GM21619 (cell line): ENCODE data around the gene PTPRN2.

Experiments
- ATAC-seq: cut with Tn5 transposase; IDR thresholded peaks from one replicate; pipeline ENCODE4 v1.9.1; 2021; ENCODE audit not compliant: unreplicated experiment

The PTPRN2 gene

DNA sequence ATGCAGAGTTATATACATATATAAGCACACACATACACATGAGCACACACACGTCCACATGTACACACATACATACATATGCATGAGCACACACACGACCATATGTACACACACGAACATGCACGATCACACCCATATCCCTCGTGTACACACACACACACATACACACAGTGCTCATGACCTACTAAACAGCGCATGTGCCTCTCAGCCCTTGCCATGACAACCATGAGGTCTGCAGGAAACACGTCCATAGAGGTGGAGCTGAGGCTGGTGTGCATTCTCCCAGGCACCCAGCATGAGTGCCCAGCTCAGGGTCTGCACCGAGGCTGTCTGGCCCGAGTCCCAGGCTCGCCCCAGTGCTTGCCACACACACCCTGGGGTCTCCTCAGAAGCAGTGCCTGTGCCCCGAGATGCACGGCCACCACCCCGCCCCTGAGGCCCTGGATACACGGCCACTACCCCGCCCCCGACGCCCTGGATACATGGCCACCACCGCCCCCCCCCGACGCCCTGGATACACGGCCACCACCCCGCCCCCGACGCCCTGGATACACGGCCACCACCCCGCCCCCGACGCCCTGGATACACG, 721.2 kb downstream of the PTPRN2 start:
- no peak for ATAC-seq

DNA sequence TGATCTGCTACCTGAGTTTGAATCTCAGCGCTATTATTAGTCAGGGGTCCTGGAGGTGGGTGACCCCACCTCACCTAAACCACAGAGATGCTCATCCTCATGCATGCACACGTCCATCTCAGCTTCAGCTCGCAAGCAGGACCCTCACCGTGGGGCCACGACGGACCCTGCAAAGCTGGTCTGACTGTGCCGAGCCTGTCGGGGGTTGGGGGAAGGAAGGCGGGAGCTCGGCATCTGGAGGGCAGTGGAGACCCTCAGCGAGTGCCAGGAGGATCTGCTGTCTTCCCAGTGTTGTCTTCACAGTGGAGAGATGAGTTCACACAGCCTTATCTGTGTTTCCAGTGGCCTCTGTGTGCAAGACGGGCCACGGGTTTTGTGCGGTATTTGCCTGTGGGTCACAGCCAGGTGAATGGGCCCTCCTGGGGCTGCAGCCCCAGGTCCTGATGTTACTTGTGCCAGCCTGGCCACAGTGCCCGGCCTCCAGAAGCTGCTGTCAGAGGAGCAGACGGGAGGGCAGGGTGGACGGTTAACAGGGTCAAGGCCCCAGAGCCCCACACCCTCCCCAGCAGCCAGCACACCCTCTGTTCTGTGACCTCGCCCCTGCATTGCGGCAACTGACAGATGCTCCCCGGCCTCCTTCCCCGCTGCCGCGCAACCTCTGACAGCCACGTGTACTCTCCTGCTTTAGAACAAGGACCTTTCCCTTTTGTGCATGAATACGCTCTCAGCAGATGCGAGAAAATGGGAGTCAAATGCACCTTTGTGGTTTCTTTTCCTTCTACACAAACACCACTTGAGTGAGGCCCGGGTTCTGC, 722.1 kb downstream of the PTPRN2 start:
- ATAC-seq: no peak

DNA sequence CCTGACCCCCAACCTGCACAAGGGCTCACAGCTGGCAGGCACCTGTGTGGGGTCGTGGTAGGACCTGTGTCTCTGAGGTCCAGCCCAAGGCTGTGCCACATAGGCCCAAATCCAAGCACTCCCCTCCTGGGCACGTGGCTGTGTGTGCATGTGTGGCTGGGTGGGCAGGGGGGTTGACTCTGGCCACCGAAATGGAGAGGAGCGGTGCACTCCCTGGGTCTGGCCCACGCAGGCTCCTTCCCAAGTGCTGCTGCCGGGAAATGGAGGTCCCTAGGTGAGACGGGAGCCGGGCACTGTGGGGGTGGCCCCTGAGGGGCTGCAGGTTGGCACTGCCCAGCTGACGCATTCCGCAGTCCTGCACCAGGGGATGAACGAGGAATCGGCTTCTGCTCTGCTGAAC, 722.7 kb downstream of the PTPRN2 start:
- ATAC-seq: no peak

DNA sequence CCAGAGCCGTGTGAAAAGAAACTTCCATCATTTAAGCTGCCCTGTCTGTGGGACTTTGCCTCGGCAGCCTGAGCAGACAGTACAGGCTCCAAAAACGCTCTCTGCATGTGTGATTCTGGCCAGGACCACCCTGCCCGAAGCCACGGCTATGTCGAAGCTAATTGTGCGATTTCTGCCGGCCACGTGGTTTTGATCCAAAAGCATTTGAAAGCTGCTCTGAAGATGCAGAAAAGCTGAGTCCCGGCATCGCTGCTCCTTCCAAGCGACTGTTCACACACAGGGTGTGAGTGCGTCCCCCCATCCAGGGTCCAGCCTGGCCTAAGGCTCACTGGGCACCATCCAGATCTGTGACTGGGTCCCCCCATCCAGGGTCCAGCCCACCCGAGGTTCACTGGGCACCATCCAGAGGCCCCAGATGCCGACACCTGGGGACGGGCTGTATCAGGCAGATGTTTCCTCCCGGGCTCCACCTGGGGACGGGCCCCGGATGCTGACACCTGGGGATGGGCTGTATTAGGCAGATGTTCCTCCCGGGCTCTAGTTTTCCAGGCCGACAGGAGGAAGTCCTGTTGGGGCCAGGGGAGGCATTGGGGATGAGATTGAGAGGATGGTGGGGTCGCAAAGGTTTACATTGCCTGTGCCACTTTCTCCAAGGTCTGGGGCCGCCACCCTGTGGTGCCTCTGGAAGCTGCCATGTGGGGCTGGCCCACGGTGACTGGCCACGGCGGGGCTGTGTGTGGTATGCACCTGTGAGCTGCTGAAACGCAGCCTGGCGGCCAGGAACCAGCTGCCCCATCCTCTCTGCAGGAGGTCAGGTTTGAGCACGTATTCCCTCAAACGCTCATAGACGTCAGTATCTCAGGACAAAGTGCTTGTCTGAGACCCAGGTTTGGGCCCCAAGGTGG, 723.5 kb downstream of the PTPRN2 start:
- no peak for ATAC-seq

DNA sequence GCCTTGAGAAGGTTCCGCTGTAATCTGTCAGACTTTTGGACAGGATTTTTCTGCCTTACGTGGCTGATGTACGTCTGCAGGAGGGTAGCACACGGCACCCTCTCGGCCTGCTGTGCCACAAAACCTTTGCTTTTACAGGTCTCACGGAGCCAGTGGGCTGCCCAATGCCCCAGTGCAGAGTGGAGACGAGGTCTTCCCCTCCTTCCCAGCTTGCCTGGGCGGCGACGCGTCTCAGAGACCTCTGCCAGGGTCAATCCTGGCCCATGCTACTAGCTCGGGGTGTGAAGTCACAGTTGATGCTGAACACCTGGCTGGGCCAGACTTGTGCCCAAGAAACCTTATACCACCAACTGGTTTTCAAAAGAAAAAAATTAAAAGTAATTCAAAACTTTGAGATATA, 724.4 kb downstream of the PTPRN2 start:
- ATAC-seq: no peak

DNA sequence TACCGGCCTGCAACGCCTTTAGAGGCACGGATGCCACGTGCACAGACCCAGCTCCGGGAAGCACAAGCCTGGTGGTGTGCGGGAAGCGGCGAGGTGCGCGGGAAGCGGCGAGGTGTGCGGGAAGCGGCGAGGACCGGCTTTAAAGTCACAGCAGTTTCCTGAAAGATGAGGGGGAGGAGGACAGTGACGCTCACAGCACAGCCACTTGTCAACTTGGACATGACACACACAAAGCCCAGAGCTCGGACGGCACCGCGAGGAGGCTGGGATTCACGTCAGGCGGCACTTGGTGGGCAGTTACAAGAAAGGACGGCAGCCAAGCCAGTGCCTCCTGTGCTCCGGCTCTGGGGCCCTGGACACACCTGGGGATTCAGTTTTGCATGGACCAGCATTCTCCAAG, 724.9 kb downstream of the PTPRN2 start:
- ATAC-seq: no peak

DNA sequence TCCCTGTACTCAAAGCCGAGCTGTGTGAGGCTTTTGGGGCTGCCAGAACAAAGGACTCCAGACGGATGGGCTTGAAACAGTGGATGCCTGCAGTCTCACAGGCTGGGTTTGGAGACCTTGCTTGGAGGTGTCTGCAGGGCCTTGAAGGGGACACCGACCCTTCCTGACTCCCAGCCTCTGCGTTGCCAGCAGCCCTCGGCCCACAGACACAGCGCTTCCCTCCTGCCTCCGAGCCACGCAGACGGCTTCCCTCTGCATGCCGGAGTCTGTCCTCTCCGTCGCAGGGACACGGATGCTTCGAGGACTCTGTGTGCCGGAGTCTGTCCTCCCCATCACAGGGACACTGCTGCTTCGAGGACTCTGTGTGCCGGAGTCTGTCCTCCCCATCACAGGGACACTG, 726.1 kb downstream of the PTPRN2 start:
- ATAC-seq: no peak

DNA sequence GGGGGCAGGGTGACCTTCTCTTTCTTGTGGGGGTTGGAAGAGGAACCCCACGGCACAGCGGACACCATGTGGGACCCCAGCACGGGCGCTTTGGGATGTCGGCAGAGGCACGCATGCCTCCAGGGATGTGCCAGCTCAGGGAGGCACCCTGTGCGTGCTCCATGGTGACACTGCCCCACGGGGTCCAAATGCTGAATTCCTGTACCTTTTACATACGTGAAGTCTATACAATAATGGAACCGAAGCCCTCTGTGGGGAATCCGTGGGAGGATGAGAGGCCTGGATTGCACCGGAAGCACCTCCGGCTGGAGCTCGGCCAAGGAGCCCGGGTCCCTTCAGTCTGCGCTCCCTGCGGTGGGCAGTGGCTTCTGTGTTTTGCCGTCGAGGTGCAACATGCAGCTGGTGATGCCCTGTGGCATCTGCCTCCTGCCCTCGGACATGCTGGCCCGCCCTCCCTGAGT, 726.6 kb downstream of the PTPRN2 start:
- no peak for ATAC-seq

DNA sequence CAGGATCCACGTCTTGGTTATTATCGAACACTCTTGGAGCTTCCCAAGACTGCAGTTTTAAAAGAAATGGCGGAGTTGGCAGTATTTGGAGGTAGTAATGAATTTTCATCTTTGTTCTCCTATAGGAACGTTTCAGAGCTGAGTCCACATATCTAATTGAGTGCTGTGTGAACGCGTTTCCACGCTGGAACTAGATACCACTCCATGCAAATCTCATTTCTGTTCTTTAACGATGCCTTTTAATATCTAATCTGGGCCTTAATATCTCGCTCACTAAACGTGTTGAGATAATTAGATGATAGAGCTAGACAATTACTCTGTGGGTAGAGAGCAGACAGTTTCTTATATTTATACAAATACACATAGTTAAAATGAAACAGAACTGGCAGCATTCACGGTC, 727.2 kb downstream of the PTPRN2 start:
- ATAC-seq: no peak

DNA sequence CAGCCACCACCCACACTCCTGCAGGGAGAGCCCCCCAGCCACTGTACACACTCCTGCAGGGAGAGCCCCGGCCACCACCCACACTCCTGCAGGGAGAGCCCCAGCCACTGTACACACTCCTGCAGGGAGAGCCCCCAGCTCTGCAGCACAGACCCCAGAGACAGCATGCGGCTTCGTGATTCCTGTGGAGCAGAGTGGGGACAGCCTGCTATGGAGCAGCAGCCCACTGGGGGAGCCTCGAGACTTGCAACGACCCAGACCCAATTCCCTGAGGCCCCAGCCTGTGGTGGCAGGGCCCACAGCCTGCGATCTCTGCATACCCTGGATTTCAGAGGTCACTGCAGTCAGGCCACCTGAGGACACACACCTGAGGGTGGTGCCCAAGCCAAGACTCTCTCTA, 727.7 kb downstream of the PTPRN2 start:
- ATAC-seq: no peak

DNA sequence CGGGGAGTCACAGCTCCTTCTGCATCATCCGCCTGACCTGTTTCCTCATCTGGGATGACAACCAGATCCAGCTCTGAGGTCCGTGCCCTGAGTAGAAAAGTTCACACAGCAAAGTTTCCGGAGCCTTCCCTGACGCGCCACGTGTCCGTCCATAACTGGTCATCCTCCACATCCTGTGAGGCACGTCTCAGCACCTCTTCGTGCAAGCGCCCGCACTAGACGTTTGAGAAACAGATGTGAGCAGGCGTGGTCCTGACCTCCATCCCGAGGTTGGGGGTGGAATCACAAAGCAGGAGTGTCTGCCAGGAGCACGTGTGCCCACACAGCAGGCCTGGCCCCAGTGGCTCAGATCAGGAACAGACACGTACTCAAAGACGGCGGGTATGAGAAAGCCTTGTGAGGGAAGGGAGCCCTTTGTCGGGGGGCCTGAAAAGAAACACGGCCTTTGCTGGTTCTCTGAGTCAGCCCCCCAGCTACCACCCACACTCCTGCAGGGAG, 730.0 kb downstream of the PTPRN2 start:
- no peak for ATAC-seq

DNA sequence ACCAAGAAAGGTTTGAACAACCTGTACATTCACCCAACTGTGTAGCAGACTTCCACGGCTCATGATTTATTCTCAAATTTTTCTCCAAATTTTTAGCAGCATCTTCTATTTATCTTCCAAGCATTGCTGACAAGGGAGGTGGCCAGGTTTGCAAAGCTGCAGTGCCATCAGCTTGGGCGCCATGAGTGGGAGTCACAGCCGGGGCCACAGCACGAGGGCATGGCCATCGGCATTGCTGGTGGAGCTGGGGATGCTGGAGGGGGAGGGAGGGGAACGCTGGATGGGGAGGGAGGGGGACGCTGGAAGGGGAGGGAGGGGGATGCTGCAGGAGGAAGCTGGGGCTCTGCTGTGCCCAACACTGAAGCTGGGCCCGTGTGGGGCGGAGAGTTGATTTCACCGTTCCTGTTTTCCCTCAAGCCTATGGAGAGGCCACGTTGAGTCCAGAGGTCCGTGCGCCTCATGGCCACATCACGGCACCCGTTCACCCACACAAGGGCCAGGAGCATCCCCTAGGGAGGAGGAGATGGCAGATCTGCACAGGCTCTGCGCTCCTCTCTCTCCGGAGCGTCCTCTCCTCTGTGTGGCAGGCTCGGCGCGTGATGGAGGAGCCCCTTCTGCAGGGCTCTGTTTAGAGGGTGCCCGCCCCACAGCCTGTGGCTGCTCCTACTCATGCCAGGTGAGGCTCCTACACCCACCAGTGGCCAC, 730.6 kb downstream of the PTPRN2 start:
- ATAC-seq: no peak

DNA sequence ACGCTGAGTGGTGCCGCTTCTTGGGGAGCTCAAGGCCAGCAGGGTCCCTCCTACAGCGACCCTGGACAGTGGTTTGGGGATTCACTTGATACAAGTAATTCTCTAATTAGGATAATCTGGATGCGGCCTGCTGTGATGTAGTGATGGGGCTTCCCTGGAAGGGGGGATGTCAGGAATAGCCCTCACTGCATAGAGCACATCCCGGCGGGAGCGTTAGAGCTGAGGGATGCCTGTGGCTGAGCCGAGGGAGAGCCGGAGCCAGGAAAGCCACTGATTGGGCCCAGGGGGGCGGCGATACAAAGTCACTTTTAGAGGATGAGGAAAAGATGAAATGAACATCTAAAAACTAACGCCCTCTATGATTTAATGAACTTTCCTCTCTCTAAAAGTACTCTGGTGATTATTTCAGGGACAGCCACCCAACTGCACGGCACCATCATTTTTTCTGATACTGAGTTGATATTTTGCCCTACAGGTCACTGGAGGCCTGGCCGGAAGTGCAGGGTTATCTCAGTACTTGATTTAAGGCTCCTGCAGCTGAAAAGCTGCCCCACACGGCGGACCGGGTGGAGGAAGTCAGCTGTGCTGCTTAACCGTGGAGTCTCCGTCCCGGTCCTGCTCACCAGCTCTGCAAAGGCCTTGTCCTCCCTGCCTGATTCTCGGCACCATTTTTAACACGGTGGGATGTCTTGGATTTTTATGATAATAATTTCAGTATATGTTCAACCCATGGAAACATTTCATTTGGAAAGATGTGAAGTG, 732.0 kb downstream of the PTPRN2 start:
- ATAC-seq: no peak

DNA sequence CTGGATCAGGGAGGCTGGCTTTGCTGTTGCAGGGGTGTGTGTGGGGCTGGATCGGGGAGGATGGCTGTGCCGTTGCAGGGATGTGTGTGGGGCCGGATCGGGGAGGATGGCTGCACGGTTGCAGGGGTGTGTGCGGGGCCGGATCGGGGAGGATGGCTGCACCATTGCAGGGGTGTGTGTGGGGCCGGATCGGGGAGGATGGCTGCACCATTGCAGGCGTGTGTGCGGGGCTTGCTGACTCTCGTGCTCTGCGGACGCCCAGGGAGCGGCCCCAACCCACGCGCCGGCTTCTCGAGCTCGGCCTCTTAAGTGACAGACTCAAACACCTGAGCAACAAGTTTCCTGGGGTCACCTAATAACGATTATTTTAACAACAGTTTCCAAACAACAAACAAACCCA, 732.6 kb downstream of the PTPRN2 start:
- ATAC-seq: no peak

DNA sequence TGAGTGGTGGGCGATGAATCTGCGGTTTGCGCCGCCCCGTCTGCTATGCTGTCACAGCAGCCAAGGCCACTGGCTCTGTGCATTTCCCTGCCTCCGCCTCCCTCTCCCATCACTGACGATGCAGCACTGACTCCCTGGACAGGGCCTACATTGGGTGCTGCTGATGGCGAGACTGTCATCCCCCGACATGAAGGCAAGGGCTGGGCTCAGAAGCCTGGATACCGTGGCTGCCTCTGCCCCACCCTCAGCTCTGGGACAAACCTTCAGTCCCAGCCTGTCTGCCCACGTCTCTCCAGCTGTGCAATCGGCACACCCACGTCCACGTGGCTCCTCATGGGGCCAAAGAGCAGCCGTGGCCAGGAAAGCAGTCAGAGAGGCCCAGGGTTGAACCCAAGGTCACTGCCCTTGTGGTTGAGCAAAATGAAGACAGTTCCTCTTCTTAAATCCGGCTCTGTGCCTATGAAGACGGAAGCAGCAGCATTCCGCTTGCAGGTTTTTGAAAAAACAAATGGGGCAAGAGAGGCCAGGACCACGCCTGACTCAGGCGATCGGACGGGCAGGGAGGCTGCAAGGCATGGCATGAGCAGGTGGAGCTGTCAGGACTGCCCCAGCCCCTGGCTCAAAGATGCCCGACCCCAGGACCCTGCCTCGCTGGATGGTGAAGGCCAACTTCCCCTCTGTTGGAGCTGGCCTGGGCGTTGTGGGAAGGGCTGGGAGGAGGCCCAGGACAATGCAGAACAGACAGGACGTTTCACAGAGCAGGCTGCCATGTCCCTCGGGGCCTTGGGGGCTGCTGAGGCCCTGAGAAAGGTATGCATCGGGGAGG, 733.3 kb downstream of the PTPRN2 start:
- ATAC-seq: no peak

DNA sequence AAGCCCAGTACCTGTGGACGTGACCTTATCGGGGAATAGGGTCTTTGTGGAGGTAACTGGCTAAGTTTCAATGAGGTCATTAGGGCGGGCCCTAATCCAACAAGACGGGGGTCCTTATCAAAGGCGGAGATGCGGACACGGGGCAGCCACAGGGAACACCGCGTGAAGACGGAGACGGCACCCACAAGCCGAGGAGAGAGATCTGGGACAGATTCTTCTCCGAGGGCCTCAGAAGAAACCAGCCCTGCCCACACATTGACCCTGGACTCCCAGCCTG, 733.9 kb downstream of the PTPRN2 start:
- no peak for ATAC-seq

DNA sequence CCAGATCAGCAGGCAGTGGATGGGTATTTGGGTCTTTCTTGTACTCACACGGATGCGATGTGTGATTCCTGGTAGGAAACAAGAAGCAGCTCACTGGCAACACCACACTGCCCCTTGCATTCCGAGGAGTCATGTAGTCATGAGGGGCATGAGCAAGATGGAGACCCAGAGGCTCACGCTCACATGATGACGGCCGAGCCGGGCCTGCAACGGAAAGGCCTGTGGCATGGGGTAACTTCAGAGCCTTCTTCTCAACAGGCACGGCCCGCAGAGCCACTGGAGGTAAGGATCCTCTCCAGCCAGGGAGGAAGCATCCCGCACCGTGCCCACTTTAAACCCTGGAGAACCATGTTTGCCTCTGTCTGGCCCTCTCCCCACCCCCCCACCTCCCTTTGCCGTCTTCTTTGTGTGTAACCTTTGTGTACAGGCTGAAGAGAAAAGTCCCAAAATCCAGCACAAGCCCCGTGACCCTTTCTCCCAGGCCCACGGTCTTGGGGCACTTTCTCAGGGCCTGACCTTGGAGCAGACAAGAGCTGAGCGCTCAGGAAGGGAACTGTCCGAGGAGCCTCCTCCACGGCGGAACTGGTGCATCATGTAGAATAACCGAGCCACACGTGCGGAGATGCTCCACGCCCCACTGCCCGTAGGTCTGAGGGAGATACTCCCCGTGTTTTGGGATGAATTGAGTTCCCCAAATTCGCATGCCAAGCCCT, 734.4 kb downstream of the PTPRN2 start:
- no peak for ATAC-seq

DNA sequence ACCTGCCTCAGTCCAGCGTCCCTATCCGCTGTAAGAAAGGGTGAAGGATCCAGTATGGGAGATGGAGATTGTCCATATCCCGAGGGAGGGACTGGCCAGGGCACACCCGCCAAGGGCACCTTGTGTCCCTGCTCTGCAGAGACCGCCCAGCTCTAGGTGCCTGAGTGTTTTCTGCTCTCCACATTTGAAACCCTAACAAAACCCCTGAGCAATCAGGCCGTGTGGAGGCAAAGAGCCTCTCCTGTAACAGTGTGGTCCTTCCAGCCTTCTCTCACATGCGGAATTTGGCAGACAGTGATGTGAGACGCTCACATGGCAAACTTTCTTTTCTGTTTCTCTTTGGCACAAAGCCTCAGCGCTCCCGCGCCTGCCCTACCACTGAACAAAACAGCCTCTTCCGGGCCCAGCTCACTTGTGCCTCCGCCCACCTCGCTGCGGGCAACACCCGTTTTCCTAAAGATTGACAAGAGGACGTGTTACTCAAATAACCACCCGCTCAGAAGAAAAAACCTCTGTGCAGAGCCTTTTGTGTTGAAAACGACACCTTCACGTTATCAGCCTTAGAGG, 736.0 kb downstream of the PTPRN2 start:
- ATAC-seq: no peak
